ENCODE measurements around the gene CFAP410.

DNA sequence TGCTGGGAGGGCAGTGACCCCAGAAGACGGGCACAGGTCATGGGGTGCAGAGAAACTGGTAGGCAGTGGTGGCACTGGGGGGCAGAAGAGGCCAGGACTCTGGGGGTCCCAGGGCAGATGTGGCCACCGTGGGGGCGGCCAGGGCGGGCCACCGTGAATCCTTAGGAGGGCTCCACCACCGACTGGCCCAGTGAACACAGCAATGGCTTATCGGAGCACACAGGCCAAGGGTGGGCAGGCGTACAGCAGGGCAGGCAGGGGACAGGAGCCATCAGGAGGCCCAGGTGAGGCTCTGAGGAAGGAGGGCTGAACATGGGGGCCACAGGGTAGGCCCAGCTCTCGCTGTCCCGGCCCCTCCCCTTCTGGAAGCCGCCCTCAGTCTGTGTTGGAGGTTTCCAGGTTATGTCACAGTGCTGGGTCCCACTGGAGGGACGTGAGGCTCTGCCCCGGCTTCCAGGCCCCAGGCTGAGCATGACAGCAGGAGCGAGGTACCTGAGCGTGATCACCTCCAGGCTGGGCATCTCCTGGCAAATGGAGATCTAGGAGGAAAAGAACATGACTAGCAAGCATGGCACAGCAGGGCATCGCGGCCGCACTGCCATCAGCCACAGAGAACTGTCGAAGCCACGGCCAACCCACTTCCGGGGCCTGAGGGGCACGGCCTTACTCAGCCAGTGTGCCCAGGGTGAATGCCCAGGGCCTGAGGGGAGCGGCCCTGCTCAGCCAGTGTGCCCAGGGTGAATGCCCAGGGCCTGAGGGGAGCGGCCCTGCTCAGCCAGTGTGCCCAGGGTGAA lies 3.7 kb downstream of the CFAP410 start:
- TF ChIP-seq, protein P1, sequence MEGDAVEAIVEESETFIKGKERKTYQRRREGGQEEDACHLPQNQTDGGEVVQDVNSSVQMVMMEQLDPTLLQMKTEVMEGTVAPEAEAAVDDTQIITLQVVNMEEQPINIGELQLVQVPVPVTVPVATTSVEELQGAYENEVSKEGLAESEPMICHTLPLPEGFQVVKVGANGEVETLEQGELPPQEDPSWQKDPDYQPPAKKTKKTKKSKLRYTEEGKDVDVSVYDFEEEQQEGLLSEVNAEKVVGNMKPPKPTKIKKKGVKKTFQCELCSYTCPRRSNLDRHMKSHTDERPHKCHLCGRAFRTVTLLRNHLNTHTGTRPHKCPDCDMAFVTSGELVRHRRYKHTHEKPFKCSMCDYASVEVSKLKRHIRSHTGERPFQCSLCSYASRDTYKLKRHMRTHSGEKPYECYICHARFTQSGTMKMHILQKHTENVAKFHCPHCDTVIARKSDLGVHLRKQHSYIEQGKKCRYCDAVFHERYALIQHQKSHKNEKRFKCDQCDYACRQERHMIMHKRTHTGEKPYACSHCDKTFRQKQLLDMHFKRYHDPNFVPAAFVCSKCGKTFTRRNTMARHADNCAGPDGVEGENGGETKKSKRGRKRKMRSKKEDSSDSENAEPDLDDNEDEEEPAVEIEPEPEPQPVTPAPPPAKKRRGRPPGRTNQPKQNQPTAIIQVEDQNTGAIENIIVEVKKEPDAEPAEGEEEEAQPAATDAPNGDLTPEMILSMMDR (IDR thresholded peaks at IDR 0.05), result no peak
- TF ChIP-seq POLR2A (IDR thresholded peaks at IDR 0.05), result no peak
- TF ChIP-seq POLR2AphosphoS5 (IDR thresholded peaks at IDR 0.05), result no peak

All from prostate gland (tissue), 2 donors.